ENCODE measurements around the gene UBE2G2. TPM values are rescaled to one million over a fixed set of nuclear protein-coding genes. Genes with fewer than 3 reads are reported as not detected.

Gene UBE2G2
- total RNA-seq, 1 experiment from 2014 or later, result 68.9 TPM

DNA sequence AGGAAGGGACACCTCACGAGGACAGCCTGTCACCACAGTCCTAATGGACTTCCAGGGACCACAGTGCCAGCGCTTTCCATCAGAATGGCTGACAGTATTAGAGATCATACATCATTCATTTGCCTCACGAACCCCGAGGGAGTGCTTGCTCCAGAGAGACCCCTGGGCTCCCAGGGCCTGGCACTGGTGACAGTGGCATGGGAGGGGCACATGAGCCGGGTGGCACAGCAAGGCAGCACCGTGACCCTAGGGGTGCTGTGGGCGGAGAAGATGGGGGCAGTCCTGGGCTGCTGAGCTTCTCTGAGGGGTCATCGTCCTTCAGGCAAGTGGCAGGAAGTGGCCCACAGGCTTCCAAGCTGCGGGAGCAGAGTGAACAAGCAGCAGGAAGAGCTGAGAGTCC is 73.9 kb downstream of the UBE2G2 start:
- DNase-seq (ENCODE audit: low spot score), result no peak

DNA sequence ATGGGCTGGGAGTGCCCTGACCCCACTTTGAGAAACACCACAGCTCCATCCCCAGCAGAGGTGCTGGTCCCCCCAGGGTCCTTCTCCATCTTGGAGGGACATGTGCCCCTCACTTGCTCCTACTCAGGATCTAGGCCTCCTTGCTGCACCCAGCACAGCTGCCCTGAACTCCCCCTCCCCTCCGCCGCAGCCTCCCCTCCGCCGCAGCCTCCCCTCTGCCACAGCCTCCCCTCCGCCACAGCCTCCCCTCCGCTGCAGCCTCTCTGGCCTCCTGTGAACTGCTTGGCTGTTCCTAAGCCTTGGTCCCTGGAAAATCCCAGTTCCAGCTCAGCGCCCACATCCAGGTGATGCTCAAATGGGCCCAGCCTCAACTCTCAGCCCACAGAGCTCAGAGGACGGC is 74.3 kb downstream of the UBE2G2 start:
- DNase-seq (ENCODE audit: low spot score), result no peak

DNA sequence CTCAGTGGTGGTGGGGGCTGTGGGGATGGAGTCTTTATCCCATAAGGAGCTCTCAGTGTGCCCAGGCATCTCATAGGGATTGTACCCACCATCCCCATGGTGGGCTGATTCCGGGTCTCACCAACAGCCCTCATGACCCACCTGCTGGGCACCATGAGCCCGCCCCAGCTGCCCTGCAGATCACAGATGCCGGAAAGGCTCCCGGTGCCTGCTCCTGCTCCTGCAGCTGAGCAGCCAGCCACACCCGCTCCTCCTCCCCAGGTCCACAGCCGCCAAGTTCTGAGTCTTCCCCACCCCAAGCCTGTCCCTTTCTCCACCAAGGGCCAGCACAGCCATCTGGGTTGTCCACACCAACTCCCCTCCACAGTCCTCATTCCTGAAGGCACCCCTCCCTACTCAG is 74.8 kb downstream of the UBE2G2 start:
- DNase-seq (ENCODE audit: low spot score), result no peak

DNA sequence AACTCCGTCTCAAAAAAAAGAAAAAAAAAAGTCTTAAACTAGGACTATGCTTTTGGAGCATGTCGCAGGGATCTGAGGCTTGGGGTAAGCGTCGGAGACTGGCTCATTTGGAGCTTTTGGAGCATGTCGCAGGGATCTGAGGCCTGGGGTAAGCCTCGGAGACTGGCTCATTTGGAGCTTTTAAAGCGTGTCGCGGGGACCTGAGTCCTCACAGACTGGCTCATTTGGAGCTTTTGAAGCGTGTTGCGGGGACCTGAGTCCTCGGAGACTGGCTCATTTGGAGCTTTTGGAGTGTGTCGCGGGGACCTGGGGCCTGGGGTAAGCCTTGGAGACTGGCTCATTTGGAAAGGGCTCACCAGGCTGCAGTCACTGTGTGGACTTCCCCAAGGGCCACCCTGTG is 76.7 kb downstream of the UBE2G2 start:
- no peak for DNase-seq (ENCODE audit: low spot score)

DNA sequence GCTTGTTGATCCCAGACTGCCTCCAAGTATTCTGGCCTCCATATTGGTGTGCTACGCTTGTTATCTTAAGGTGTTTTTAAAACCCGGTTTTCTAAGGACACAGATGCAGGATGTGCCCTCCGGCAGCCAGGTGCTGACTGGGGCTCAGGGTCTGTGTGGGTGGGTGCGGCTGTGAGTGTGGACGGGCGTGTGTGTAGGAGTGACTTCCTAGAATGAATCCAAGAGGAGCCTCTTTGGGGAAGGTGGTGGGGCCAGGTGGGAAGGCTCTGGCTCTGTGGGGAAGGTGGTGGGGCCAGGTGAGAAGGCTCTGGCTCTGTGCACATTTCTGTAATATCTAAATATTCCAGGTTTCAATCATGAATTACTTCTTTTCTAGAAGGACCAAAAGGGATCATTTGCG is 77.4 kb downstream of the UBE2G2 start:
- DNase-seq (ENCODE audit: low spot score), result no peak

DNA sequence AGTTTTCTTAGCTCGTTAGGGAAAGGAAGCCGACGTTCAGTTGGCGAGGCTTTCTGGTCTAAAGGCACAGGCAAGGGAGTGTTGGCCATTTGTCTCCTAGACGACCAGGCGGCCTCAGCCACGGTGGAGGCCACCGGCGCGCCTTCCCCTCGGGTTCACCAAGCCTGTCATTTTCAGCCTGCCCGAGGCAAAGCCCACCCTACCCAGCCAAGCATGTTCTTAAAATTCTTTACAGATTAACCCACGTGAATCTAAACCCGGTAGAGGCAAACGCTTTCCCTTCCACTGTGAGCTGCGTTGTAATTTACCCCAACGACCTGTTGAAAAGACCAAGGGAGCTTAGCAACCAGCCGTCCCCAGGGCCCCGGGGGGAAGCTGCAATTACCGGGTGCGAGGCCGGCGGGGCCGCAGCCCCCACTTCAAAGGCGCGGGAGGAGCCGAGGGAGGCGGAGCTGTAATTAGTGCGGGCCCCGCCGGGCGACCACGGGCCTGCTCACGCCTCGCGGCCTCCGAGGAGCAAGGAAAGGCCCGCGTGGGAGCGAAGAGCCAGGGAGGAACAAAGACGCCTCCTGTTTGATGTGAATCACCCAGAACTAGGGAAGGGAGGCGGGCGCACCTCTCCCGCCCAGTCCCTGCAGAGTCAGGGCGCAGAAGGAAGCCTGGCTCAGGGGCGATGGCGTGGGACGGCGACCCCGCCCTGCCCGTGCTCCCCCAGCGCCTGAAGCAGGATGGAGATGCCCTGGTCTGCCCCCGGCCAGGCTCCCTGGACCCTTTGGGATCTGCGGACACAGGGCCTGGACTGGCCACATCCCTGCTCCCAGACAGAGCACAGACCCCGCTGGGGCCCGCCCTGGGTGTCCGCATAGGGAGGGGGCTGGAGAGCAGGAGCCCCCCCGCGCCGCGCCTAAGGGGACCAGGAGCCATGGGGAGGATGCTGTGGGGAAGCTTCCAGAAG is 78.2 kb downstream of the UBE2G2 start:
- DNase-seq (ENCODE audit: low spot score), result no peak

DNA sequence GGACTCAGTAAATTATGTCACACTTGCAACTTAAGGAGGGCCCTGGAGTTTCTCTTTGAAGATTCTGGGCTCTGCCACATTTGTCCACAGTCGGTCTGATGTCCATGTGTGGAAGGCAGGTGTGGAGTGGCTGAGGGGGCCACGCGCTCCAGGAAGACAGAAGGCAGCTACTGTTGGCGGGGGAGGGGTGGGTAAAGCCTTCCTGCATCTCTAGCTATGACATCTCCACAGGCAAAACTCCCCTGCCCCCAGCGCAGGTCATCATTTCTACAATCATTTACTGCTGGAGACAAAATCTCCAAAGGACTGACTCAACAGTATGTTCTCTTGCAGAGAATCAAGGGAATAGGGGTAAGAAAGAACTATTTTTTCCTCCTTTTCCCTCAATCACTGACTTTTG is 78.9 kb downstream of the UBE2G2 start:
- DNase-seq (ENCODE audit: low spot score), result no peak

DNA sequence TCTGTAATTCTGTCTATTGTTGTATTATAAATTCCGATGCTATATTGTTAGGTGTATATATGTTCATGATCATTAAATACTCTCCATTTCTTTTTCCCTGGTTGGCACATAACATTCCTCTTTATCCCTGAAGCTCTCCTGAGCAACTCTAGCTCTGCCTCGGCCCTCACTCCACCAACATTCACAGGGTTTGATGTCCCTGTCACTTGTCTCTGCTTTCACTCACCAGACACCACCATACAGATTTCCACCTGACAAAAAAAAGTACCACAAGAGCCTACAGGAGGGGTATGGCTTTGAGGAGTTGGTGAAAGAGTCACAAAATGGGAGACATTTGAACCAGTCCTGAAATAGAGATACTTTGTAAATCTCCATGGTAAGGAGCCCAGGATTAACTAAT is 81.5 kb downstream of the UBE2G2 start:
- DNase-seq (ENCODE audit: low spot score), result no peak

Other genes starting within 250 kb of the UBE2G2 start
- not detected in 2 replicates for gene KRTAP10-3, start 243.0 kb downstream of the UBE2G2 start, total RNA-seq (2014; rRNA removed; shearing (Covaris generic))
- gene KRTAP10-4, start 228.1 kb downstream of the UBE2G2 start, total RNA-seq (2014; rRNA removed; shearing (Covaris generic)), result not detected in 2 replicates
- not detected in 2 replicates for gene KRTAP10-5, start 221.2 kb downstream of the UBE2G2 start, total RNA-seq (2014; rRNA removed; shearing (Covaris generic))
- not detected in 2 replicates for gene KRTAP10-6, start 209.3 kb downstream of the UBE2G2 start, total RNA-seq (2014; rRNA removed; shearing (Covaris generic))
- not detected in 2 replicates for gene KRTAP10-7, start 201.2 kb downstream of the UBE2G2 start, total RNA-seq (2014; rRNA removed; shearing (Covaris generic))
- not detected in 2 replicates for gene KRTAP10-8, start 189.7 kb downstream of the UBE2G2 start, total RNA-seq (2014; rRNA removed; shearing (Covaris generic))
- not detected in 2 replicates for gene KRTAP10-9, start 174.7 kb downstream of the UBE2G2 start, total RNA-seq (2014; rRNA removed; shearing (Covaris generic))
- gene KRTAP10-10, start 164.5 kb downstream of the UBE2G2 start, total RNA-seq (2014; rRNA removed; shearing (Covaris generic)), result not detected in 2 replicates
- gene KRTAP10-11, start 155.4 kb downstream of the UBE2G2 start, total RNA-seq (2014; rRNA removed; shearing (Covaris generic)), result not detected in 2 replicates
- not detected in 2 replicates for gene KRTAP12-4, start 147.2 kb downstream of the UBE2G2 start, total RNA-seq (2014; rRNA removed; shearing (Covaris generic))
- not detected in 2 replicates for gene KRTAP12-3, start 143.9 kb downstream of the UBE2G2 start, total RNA-seq (2014; rRNA removed; shearing (Covaris generic))
- gene KRTAP12-2, start 134.9 kb downstream of the UBE2G2 start, total RNA-seq (2014; rRNA removed; shearing (Covaris generic)), result not detected in 2 replicates
- gene KRTAP12-1, start 119.7 kb downstream of the UBE2G2 start, total RNA-seq (2014; rRNA removed; shearing (Covaris generic)), result not detected in 2 replicates
- gene KRTAP10-12, start 104.6 kb downstream of the UBE2G2 start, total RNA-seq (2014; rRNA removed; shearing (Covaris generic)), result not detected in 2 replicates
- gene TSPEAR, start 90.2 kb downstream of the UBE2G2 start, total RNA-seq (2014; rRNA removed; shearing (Covaris generic)), result 0.08 TPM in 1 of 2 replicates, not detected in the other
- gene SUMO3, start 16.2 kb upstream of the UBE2G2 start, total RNA-seq (2014; rRNA removed; shearing (Covaris generic)), result 155 and 177 TPM in 2 replicates
- gene PTTG1IP, start 71.9 kb upstream of the UBE2G2 start, total RNA-seq (2014; rRNA removed; shearing (Covaris generic)), result 239 and 246 TPM in 2 replicates
- gene ITGB2, start 119.1 kb upstream of the UBE2G2 start, total RNA-seq (2014; rRNA removed; shearing (Covaris generic)), result 0.91 and 1.9 TPM in 2 replicates
- gene SLX9, start 138.2 kb upstream of the UBE2G2 start, total RNA-seq (2014; rRNA removed; shearing (Covaris generic)), result 14.9 and 21.7 TPM in 2 replicates